SH-SY5Y (cell line): ENCODE results near the gene NRARP.

ENCODE experiments used
- GATA2 ChIP-seq: IDR thresholded peaks from 2 replicates; pipeline ENCODE4 v1.6.1; 2011; ENCODE audit warnings: mild to moderate bottlenecking, low read depth, low read length
- GATA3 ChIP-seq: IDR thresholded peaks from 2 replicates; pipeline ENCODE4 v1.6.1; 2011; ENCODE audit warnings: low read depth, mild to moderate bottlenecking, low read length, moderate library complexity

DNA sequence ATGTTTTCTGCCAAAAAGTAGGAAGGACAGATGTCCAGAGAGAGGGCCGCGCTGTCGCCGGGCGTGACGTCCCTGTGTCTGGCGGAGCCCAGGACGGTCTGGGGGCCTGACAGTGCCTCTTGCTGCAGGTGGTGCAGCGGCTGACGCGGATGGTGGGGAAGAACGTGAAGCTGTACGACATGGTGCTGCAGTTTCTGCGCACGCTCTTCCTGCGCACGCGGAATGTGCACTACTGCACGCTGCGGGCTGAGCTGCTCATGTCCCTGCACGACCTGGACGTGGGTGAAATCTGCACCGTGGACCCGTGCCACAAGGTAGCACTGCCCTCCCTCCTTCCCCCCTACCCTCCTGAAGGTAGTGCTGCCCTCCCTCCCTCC lies 39.2 kb downstream of the NRARP start:
- no peak for TF ChIP-seq GATA2
- TF ChIP-seq GATA3: no peak
